ENCODE results near the gene C17orf114.

The C17orf114 gene

DNA sequence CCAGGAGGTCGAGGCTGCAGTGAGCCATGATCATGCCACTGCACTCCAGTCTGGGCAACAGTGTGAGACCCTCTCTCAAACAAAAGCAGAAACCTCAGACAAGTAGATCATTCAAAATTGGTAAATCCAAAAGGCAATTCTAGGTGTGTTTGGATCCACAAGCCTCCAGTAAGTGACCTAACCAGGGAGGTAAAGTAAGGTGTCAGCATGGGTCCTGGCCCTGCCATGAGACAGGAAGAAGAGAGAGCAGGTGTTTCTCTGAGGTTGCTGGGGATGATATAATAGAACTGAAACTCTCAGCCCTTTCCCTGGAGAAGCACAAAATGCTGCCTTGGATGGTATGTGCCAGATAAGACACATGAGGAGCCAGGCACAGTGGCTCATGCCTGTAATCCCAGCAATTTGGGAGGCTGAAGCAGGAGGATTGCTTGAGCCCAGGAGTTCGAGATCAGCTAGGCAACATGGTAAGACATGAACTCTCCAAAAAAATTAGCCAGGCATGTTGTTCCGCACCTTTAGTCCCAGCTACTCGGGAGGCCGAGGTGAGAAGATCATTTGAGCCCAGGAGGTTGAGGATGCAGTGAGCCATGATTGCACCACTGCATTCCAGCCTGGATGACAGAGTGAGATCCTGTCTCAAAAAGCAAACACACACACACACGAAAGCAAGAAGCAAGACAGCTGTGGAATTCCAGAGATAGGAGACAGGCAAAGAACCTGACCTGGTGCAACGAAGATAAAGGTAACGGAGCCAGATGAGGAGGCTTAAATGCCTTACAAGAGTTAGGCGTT, 24.0 kb downstream of the C17orf114 start (continued):
- TF ChIP-seq, protein P1, sequence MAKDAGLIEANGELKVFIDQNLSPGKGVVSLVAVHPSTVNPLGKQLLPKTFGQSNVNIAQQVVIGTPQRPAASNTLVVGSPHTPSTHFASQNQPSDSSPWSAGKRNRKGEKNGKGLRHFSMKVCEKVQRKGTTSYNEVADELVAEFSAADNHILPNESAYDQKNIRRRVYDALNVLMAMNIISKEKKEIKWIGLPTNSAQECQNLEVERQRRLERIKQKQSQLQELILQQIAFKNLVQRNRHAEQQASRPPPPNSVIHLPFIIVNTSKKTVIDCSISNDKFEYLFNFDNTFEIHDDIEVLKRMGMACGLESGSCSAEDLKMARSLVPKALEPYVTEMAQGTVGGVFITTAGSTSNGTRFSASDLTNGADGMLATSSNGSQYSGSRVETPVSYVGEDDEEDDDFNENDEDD (CRISPR knock-in tag; IDR thresholded peaks at IDR 0.05; ENCODE audit: borderline replicate concordance) = peak; percentile 60; the same call in 1 of the 2 replicates
- TF ChIP-seq ERF (CRISPR knock-in tag; IDR thresholded peaks at IDR 0.05) (peak; percentile 72; the same call in 1 of the 2 replicates), GATAD1 (CRISPR knock-in tag; IDR thresholded peaks at IDR 0.05) (peak; percentile 56; the same call in 1 of the 2 replicates), SPEN (CRISPR knock-in tag; IDR thresholded peaks at IDR 0.05; ENCODE audit: low read depth) (peak; percentile 42; the same call in 1 of the 2 replicates), KDM2A (CRISPR knock-in tag; IDR thresholded peaks at IDR 0.05; ENCODE audit: borderline replicate concordance, low read depth) (peak; percentile 37; the same call in 1 of the 2 replicates), NR2F6 (IDR thresholded peaks at IDR 0.05) (peak; percentile 70), NR2F6 (CRISPR knock-in tag; IDR thresholded peaks at IDR 0.05) (peak; percentile 88), TBX3 (IDR thresholded peaks at IDR 0.05; ENCODE audit: borderline replicate concordance) (peak; percentile 58; the same call in 1 of the 2 replicates), ZNF12 (CRISPR knock-in tag; IDR thresholded peaks at IDR 0.05) (peak; percentile 87), ZMYM2 (CRISPR knock-in tag; IDR thresholded peaks at IDR 0.05) (no peak), FOXC1 (CRISPR knock-in tag; IDR thresholded peaks at IDR 0.05; ENCODE audit: borderline replicate concordance) (0 out of 2 replicates have a peak, but pooled peaks have one; percentile 46), PPARG (CRISPR knock-in tag; conservative IDR thresholded peaks at IDR 0.05) (0 out of 2 replicates have a peak, but pooled peaks have one; percentile 22), HOXA3 (CRISPR knock-in tag; IDR thresholded peaks at IDR 0.05) (peak; percentile 87), ATF4 (CRISPR knock-in tag; IDR thresholded peaks at IDR 0.05) (peak in 1 of 2 experiments; percentile 91; a peak in 2 of 4 replicates), ZNF577 (CRISPR knock-in tag; IDR thresholded peaks at IDR 0.05; ENCODE audit: borderline replicate concordance, low read depth) (no peak), ZBTB38 (CRISPR knock-in tag; IDR thresholded peaks at IDR 0.05) (peak; percentile 85), ZNF572 (CRISPR knock-in tag; IDR thresholded peaks at IDR 0.05) (no peak), ZNF557 (CRISPR knock-in tag; IDR thresholded peaks at IDR 0.05) (0 out of 2 replicates have a peak, but pooled peaks have one; percentile 59), ZNF335 (CRISPR knock-in tag; IDR thresholded peaks at IDR 0.05) (peak; percentile 69; the same call in 1 of the 2 replicates), NFE2 (CRISPR knock-in tag; IDR thresholded peaks at IDR 0.05) (no peak)
- TF ChIP-seq, protein P2, sequence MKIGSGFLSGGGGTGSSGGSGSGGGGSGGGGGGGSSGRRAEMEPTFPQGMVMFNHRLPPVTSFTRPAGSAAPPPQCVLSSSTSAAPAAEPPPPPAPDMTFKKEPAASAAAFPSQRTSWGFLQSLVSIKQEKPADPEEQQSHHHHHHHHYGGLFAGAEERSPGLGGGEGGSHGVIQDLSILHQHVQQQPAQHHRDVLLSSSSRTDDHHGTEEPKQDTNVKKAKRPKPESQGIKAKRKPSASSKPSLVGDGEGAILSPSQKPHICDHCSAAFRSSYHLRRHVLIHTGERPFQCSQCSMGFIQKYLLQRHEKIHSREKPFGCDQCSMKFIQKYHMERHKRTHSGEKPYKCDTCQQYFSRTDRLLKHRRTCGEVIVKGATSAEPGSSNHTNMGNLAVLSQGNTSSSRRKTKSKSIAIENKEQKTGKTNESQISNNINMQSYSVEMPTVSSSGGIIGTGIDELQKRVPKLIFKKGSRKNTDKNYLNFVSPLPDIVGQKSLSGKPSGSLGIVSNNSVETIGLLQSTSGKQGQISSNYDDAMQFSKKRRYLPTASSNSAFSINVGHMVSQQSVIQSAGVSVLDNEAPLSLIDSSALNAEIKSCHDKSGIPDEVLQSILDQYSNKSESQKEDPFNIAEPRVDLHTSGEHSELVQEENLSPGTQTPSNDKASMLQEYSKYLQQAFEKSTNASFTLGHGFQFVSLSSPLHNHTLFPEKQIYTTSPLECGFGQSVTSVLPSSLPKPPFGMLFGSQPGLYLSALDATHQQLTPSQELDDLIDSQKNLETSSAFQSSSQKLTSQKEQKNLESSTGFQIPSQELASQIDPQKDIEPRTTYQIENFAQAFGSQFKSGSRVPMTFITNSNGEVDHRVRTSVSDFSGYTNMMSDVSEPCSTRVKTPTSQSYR (CRISPR knock-in tag; IDR thresholded peaks at IDR 0.05; ENCODE audit: borderline replicate concordance) = peak; percentile 53; the same call in 1 of the 2 replicates
- TF ChIP-seq, protein P3, sequence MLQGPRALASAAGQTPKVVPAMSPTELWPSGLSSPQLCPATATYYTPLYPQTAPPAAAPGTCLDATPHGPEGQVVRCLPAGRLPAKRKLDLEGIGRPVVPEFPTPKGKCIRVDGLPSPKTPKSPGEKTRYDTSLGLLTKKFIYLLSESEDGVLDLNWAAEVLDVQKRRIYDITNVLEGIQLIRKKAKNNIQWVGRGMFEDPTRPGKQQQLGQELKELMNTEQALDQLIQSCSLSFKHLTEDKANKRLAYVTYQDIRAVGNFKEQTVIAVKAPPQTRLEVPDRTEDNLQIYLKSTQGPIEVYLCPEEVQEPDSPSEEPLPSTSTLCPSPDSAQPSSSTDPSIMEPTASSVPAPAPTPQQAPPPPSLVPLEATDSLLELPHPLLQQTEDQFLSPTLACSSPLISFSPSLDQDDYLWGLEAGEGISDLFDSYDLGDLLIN (CRISPR knock-in tag; IDR thresholded peaks at IDR 0.05; ENCODE audit: borderline replicate concordance) = no peak
